ENCODE measurements around the gene TTBK2. TPM values are rescaled to one million over a fixed set of nuclear protein-coding genes. Genes with fewer than 3 reads are reported as not detected.

Gene TTBK2
- total and polyA plus RNA-seq, 4 donors, result 1.0 to 6.4 (median 4.3) TPM

GRCh38 chr15:42704492-42704926 is 216.1 kb downstream of the TTBK2 start:
- no peak overlapping the region for H3K9ac ChIP-seq (ENCODE audit: low read depth in 1 of 2, low read length in 2 of 2)
- DNase-seq (ENCODE audit: low spot score), result peak; percentile 71
- peaks cover 0 to 2% (median 0%) of the 10 kb centered on the region in 4 donors for H3K4me1 ChIP-seq (ENCODE audit: control insufficient read depth in 4 of 4, insufficient read depth in 4 of 4, low read length in 3 of 4)
- H3K9me3 ChIP-seq (ENCODE audit: control insufficient read depth in 4 of 4, low read length in 3 of 4), result peaks cover 0 to 2% (median 0%) of the 10 kb centered on the region in 4 donors
- no peak overlapping the region for H3K27ac ChIP-seq (ENCODE audit: low read depth in 1 of 2, low read length in 2 of 2)
- no peak overlapping the region for H3K4me3 ChIP-seq (ENCODE audit: low read depth in 1 of 3, low read length in 3 of 3)
- peak; percentile 90 for TF ChIP-seq CTCF (IDR thresholded peaks at IDR 0.05; ENCODE audit: low read depth, low read length, missing input control)
- TF ChIP-seq FOXA1 (IDR thresholded peaks at IDR 0.05), result no peak
- TF ChIP-seq FOXA2 (IDR thresholded peaks at IDR 0.05), result peak; percentile 13
- peak in 1 of 2 donors; percentile 41 for TF ChIP-seq HNF4A (conservative IDR thresholded peaks at IDR 0.05)
- peak; percentile 96 to 98 for TF ChIP-seq RAD21 (IDR thresholded peaks at IDR 0.05)
- H3K27me3 ChIP-seq (ENCODE audit: control insufficient read depth in 4 of 4, insufficient read depth in 4 of 4, low read length in 3 of 4), result no peaks in the 10 kb centered on the region
- no peaks in the 10 kb centered on the region for H3K36me3 ChIP-seq (ENCODE audit: control insufficient read depth in 4 of 4, insufficient read depth in 3 of 4, low read depth in 1 of 4, low read length in 3 of 4)
- 27% methylated on average over 4 of the region's 4 CpGs for WGBS

GRCh38 chr15:42696626-42697025 is 224.0 kb downstream of the TTBK2 start:
- WGBS, result 84% methylated on average over 5 of the region's 5 CpGs
- no peak for DNase-seq (ENCODE audit: low spot score)
- Histone ChIP-seq H3K27me3 (ENCODE audit: control insufficient read depth in 4 of 4, insufficient read depth in 4 of 4, low read length in 3 of 4) (no peaks in the 10 kb centered on the region), H3K9me3 (ENCODE audit: control insufficient read depth in 4 of 4, low read length in 3 of 4) (peaks cover 0 to 2% (median 0%) of the 10 kb centered on the region in 4 donors), H3K4me3 (ENCODE audit: low read depth in 1 of 3, low read length in 3 of 3) (no peak overlapping the region), H3K27ac (ENCODE audit: low read depth in 1 of 2, low read length in 2 of 2) (no peak overlapping the region), H3K4me1 (ENCODE audit: control insufficient read depth in 4 of 4, insufficient read depth in 4 of 4, low read length in 3 of 4) (no peaks in the 10 kb centered on the region), H3K36me3 (ENCODE audit: control insufficient read depth in 4 of 4, insufficient read depth in 3 of 4, low read depth in 1 of 4, low read length in 3 of 4) (peaks cover 0 to 1% (median 0%) of the 10 kb centered on the region in 4 donors), H3K9ac (ENCODE audit: low read depth in 1 of 2, low read length in 2 of 2) (no peak overlapping the region)
- TF ChIP-seq HNF4G (IDR thresholded peaks at IDR 0.05), result no peak
- TF ChIP-seq JUND (IDR thresholded peaks at IDR 0.05), result no peak

- Histone ChIP-seq H3K36me3 (ENCODE audit: control insufficient read depth in 4 of 4, insufficient read depth in 3 of 4, low read depth in 1 of 4, low read length in 3 of 4) (peaks cover 0 to 1% (median 0%) of the 10 kb centered on the region in 4 donors), H3K9ac (ENCODE audit: low read depth in 1 of 2, low read length in 2 of 2) (no peak overlapping the region)
- TF ChIP-seq CTCF (IDR thresholded peaks at IDR 0.05; ENCODE audit: low read depth, low read length, missing input control) (no peak), FOXA2 (IDR thresholded peaks at IDR 0.05) (no peak), TAF1 (conservative IDR thresholded peaks at IDR 0.05) (no peak), NR2F2 (IDR thresholded peaks at IDR 0.05) (no peak), SP1 (IDR thresholded peaks at IDR 0.05) (no peak), EGR1 (IDR thresholded peaks at IDR 0.05; ENCODE audit: low read depth in 2 of 2) (no peak), HNF4G (IDR thresholded peaks at IDR 0.05) (no peak), ZBTB33 (IDR thresholded peaks at IDR 0.05) (no peak), FOXA1 (IDR thresholded peaks at IDR 0.05) (no peak), MAX (IDR thresholded peaks at IDR 0.05) (no peak), GABPA (IDR thresholded peaks at IDR 0.05 in 1 of 2, conservative IDR thresholded peaks at IDR 0.05 in 1 of 2) (no peak), YY1 (IDR thresholded peaks at IDR 0.05) (no peak), RAD21 (IDR thresholded peaks at IDR 0.05) (no peak), REST (IDR thresholded peaks at IDR 0.05) (no peak), JUND (IDR thresholded peaks at IDR 0.05) (no peak), RXRA (IDR thresholded peaks at IDR 0.05) (no peak), ATF3 (IDR thresholded peaks at IDR 0.05) (no peak)
Measured at GRCh38 chr15:42695527-42696071, 225.0 kb downstream of the TTBK2 start.

More at GRCh38 chr15:42695527-42696071, 225.0 kb downstream of the TTBK2 start:
- WGBS, result 94% methylated on average over 6 of the region's 6 CpGs
- no peaks in the 10 kb centered on the region for H3K27me3 ChIP-seq (ENCODE audit: control insufficient read depth in 4 of 4, insufficient read depth in 4 of 4, low read length in 3 of 4)
- no peaks in the 10 kb centered on the region for H3K4me1 ChIP-seq (ENCODE audit: control insufficient read depth in 4 of 4, insufficient read depth in 4 of 4, low read length in 3 of 4)
- no peaks in the 10 kb centered on the region for H3K9me3 ChIP-seq (ENCODE audit: control insufficient read depth in 4 of 4, low read length in 3 of 4)
- DNase-seq (ENCODE audit: low spot score), result no peak
- H3K4me3 ChIP-seq (ENCODE audit: low read depth in 1 of 3, low read length in 3 of 3), result no peak overlapping the region
- H3K27ac ChIP-seq (ENCODE audit: low read depth in 1 of 2, low read length in 2 of 2), result no peak overlapping the region

Data from liver (tissue), 9 donors.